A549 (cell line): ENCODE measurements around the gene PBX1. TPM values are rescaled to one million over a fixed set of nuclear protein-coding genes. Genes with fewer than 3 reads are reported as not detected.
A peak's percentile ranks its signal among the peaks of the same experiment; 100 is the strongest.

Experiments used
- ATAC-seq, 2 experiments: fragments of 200-7000 bp in 1 of 2; fragments of >200 bp in 1 of 2; cut with Nextera tagmentation in 1 of 2; cut with Tn5 transposase in 1 of 2; 3 replicates each; pipeline versions ENCODE4 v1.8.0 to v1.9.1; 2018 to 2020; ENCODE audit warnings: mild to moderate bottlenecking in 1 of 2, moderate library complexity in 1 of 2
- CTCF ChIA-PET: fragments of 300-600 bp; sonication (Branson Sonifier 250); formaldehyde crosslinking; extraction: SDS; loops from one replicate; lab custom pipeline; 2021; ENCODE audit warnings: antibody characterized with exemption, inconsistent platforms; lab: Yijun Ruan, JAX
- POLR2A ChIA-PET: fragments of 350-600 bp; formaldehyde crosslinking; extraction: SDS; loops from one replicate; lab custom pipeline; 2021; ENCODE audit warnings: antibody characterized with exemption, inconsistent platforms; lab: Yijun Ruan, JAX
- DNase-seq, 2 experiments: peaks; one replicate each; pipeline versions ENCODE4 v3.0.0 to v3.0.0-alpha.2; 2011 to 2016; ENCODE audit warnings: low read depth in 1 of 2, low spot score in 1 of 2
- FAIRE-seq: peaks from 2 replicates; lab custom pipeline; 2011; peaks lifted over from hg19 to GRCh38; lab: Jason Lieb, UNC
- H3K27ac ChIP-seq, 2 experiments: fragments of >200 bp; sonication (Bioruptor Twin); formaldehyde crosslinking; 3 replicates each; pipeline ENCODE4 v1.5.1; 2016 to 2017
- H3K4me1 ChIP-seq: fragments of >200 bp; sonication (Bioruptor Twin); formaldehyde crosslinking; 3 replicates; pipeline ENCODE4 v1.6.1; 2016
- H3K4me2 ChIP-seq: fragments of >200 bp; sonication (Bioruptor Twin); formaldehyde crosslinking; 3 replicates; pipeline ENCODE4 v1.6.1; 2016
- H3K4me3 ChIP-seq: fragments of >200 bp; sonication (Bioruptor Twin); formaldehyde crosslinking; 3 replicates; pipeline ENCODE4 v1.5.1; 2016
- H3K9me3 ChIP-seq: fragments of >200 bp; sonication (Bioruptor Twin); formaldehyde crosslinking; 3 replicates; pipeline ENCODE4 v1.6.1; 2016
- BHLHE40 ChIP-seq: IDR thresholded peaks from 2 replicates; pipeline ENCODE4 v1.6.1; 2012; ENCODE audit warnings: low read depth, low read length, inconsistent platforms
- CEBPB ChIP-seq, 2 experiments: fragments of >200 bp in 1 of 2; sonication (Bioruptor Twin) in 1 of 2; formaldehyde crosslinking in 1 of 2; IDR thresholded peaks; 2 replicates each; pipeline ENCODE4 v1.6.1; 2012 to 2016
- CHD2 ChIP-seq: fragments of 150-350 bp; IDR thresholded peaks from 2 replicates; pipeline ENCODE4 v1.6.1; 2014; ENCODE audit warnings: low read length; ENCODE audit not compliant: partially characterized antibody
- CTCF ChIP-seq: fragments of >200 bp; sonication (Bioruptor Twin); formaldehyde crosslinking; IDR thresholded peaks from 3 replicates; pipeline ENCODE4 v1.5.1; 2016
- E2F6 ChIP-seq: IDR thresholded peaks from 2 replicates; pipeline ENCODE4 v1.6.1; 2012; ENCODE audit warnings: low read depth, borderline replicate concordance
- EHF ChIP-seq: fragments of 250-450 bp; sonication (Bioruptor Pico); IDR thresholded peaks from 2 replicates; pipeline ENCODE4 v1.5.0; 2020; ENCODE audit warnings: mild to moderate bottlenecking
- EP300 ChIP-seq, 2 experiments: fragments of >200 bp; sonication (Bioruptor Twin); formaldehyde crosslinking; IDR thresholded peaks; 2 replicates in 1 of 2; 3 replicates in 1 of 2; pipeline ENCODE4 v1.6.1; 2016 to 2017
- ESRRA ChIP-seq: fragments of 150-350 bp; IDR thresholded peaks from 2 replicates; pipeline ENCODE4 v1.6.1; 2014; ENCODE audit warnings: mild to moderate bottlenecking, low read length, borderline replicate concordance
- FOXS1 ChIP-seq: fragments of 250-450 bp; sonication (Bioruptor Pico); IDR thresholded peaks from 2 replicates; pipeline ENCODE4 v1.5.0; 2020; ENCODE audit warnings: mild to moderate bottlenecking, moderate library complexity
- GATA3 ChIP-seq: IDR thresholded peaks from 2 replicates; pipeline ENCODE4 v1.6.1; 2012; ENCODE audit warnings: borderline replicate concordance
- HES2 ChIP-seq: fragments of >200 bp; sonication (Bioruptor Twin); formaldehyde crosslinking; IDR thresholded peaks from 2 replicates; pipeline ENCODE4 v1.6.1; 2016
- JUN ChIP-seq, 2 experiments: fragments of >200 bp; sonication (Bioruptor Twin); formaldehyde crosslinking; IDR thresholded peaks; 2 replicates in 1 of 2; 3 replicates in 1 of 2; pipeline ENCODE4 v1.6.1; 2016 to 2017
- JUNB ChIP-seq: fragments of >200 bp; sonication (Bioruptor Twin); formaldehyde crosslinking; IDR thresholded peaks from 2 replicates; pipeline ENCODE4 v1.6.1; 2016
- MAZ ChIP-seq: fragments of 150-350 bp; IDR thresholded peaks from 2 replicates; pipeline ENCODE4 v1.6.1; 2014; ENCODE audit warnings: antibody characterized with exemption, low read depth, low read length, borderline replicate concordance
- MYC ChIP-seq: IDR thresholded peaks from 2 replicates; pipeline ENCODE4 v1.6.1; 2012; ENCODE audit warnings: mild to moderate bottlenecking, inconsistent platforms, low read length, improper control_type of control experiment, borderline replicate concordance
- RAD21 ChIP-seq, 2 experiments: fragments of >200 bp in 1 of 2; sonication (Bioruptor Twin) in 1 of 2; formaldehyde crosslinking in 1 of 2; IDR thresholded peaks in 1 of 2; conservative IDR thresholded peaks in 1 of 2; 2 replicates in 1 of 2; 3 replicates in 1 of 2; pipeline ENCODE4 v1.6.1; 2012 to 2018; ENCODE audit warnings: inconsistent platforms in 1 of 2
- RARB ChIP-seq: fragments of 250-450 bp; sonication (Bioruptor Pico); IDR thresholded peaks from 2 replicates; pipeline ENCODE4 v1.8.0; 2021; ENCODE audit warnings: mild to moderate bottlenecking, moderate library complexity
- SREBF2 ChIP-seq: fragments of 450-650 bp; IDR thresholded peaks from 2 replicates; pipeline ENCODE4 v1.6.1; 2014; ENCODE audit warnings: mild to moderate bottlenecking, moderate library complexity
- TP53 ChIP-seq: fragments of 250-450 bp; sonication (Bioruptor Pico); IDR thresholded peaks from 2 replicates; pipeline ENCODE4 v1.5.0; 2021; ENCODE audit warnings: mild to moderate bottlenecking, moderate library complexity
- USF2 ChIP-seq: fragments of 450-650 bp; IDR thresholded peaks from 2 replicates; pipeline ENCODE4 v1.6.1; 2014; ENCODE audit warnings: antibody characterized with exemption
- ZSCAN20 ChIP-seq: fragments of 250-450 bp; sonication (Bioruptor Pico); IDR thresholded peaks from 2 replicates; pipeline ENCODE4 v1.8.0; 2022; ENCODE audit warnings: mild to moderate bottlenecking, moderate library complexity
- WGBS: methylation state at CpG from one replicate; pipeline ENCODE4 v1.1.6; 2017; ENCODE audit errors: missing lambda C conversion rate; 5-methylcytosine and 5-hydroxymethylcytosine counted together
- polyA plus RNA-seq, 4 experiments: library from polyadenylated mRNA; depleted of rRNA in 3 of 4; stranded (reverse); fragments of >200 nt; fragmentation: RNase III in 1 of 4; extraction: RNeasy Plus Mini Kit Qiagen cat#74134 plus additional on column Dnase treatment in 1 of 4; gene quantifications; 2 replicates in 3 of 4; 3 replicates in 1 of 4; pipeline ENCODE4 v1.2.3, GENCODE V29; 2011 to 2017

The PBX1 gene
- polyA plus RNA-seq, 2 of the 4 experiments (the other 2 are of a cell fraction) = 47.8 to 61.5 TPM

GRCh38 chr1:164672588-164672987 is 113.6 kb downstream of the PBX1 start:
- FAIRE-seq = no peak

GRCh38 chr1:164673584-164674214 is 114.7 kb downstream of the PBX1 start:
- POLR2A ChIA-PET = no interaction called here
- DNase-seq = peak; percentile 33 to 61
- Histone ChIP-seq H3K4me1 (peaks cover 47% of the 10 kb centered on the region), H3K4me3 (no peak overlapping the region), H3K4me2 (no peak overlapping the region; the same call in 2 of the 3 replicates), H3K9me3 (no peaks in the 10 kb centered on the region)
- ATAC-seq = peak in 1 of 2 experiments; percentile 44; a peak in 2 of 6 replicates
- FAIRE-seq = no peak
- TF ChIP-seq FOXS1 (CRISPR knock-in tag) (no peak), RAD21 (conservative IDR thresholded peaks at IDR 0.05 in 1 of 2, IDR thresholded peaks at IDR 0.05 in 1 of 2) (peak in 1 of 2 experiments; percentile 31; a peak in 2 of 5 replicates), CTCF (peak; percentile 48), JUN (IDR thresholded peaks at IDR 0.05) (no peak)
- TF ChIP-seq, all 56 proteins: peak for 2
- 78% methylated on average over 14 of the region's 14 CpGs for WGBS
- peak overlapping the region; percentile 63 to 75; a peak in 4 of 6 replicates for H3K27ac ChIP-seq
- CTCF ChIA-PET = interaction anchor here (0.8 to 3.5 kb wide), 7 partner anchors 9 to 114 kb away, joined by 3 to 17 read pairs (median 4); no protein-coding TSS in a partner anchor

More at GRCh38 chr1:164672588-164672987, 113.6 kb downstream of the PBX1 start:
- H3K4me3 ChIP-seq = no peak overlapping the region
- H3K4me2 ChIP-seq = peak overlapping the region; percentile 47
- no peak for TF ChIP-seq RARB
- TF ChIP-seq JUNB = no peak
- no peak for TF ChIP-seq MAZ
- no peak for TF ChIP-seq MYC
- no peak for TF ChIP-seq GATA3
- no peak for TF ChIP-seq JUN (IDR thresholded peaks at IDR 0.05)
- TF ChIP-seq RAD21 (conservative IDR thresholded peaks at IDR 0.05 in 1 of 2, IDR thresholded peaks at IDR 0.05 in 1 of 2) = no peak
- no peak for TF ChIP-seq BHLHE40
- no peak for TF ChIP-seq CHD2
- no peak for TF ChIP-seq E2F6
- no peak for TF ChIP-seq ZSCAN20 (CRISPR knock-in tag)
- ChIA-PET POLR2A (no interaction called here), CTCF (interaction anchor here (0.6 to 0.7 kb wide), 2 partner anchors 115 to 385 kb away, joined by 3 read pairs; no protein-coding TSS in a partner anchor)
- peaks cover 47% of the 10 kb centered on the region for H3K4me1 ChIP-seq
- H3K9me3 ChIP-seq = no peaks in the 10 kb centered on the region
- 81% methylated on average over 3 of the region's 3 CpGs for WGBS
- H3K27ac ChIP-seq = peak overlapping the region; percentile 63 to 75
- DNase-seq = no peak
- no peak for ATAC-seq

- peak overlapping the region in 1 of 2 experiments; percentile 53; a peak in 2 of 6 replicates for H3K27ac ChIP-seq
- H3K4me2 ChIP-seq = no peak overlapping the region
- WGBS = 77% methylated on average over 4 of the region's 4 CpGs
- ATAC-seq (peak; percentile 41 to 46; a peak in 3 of 6 replicates), DNase-seq (no peak), FAIRE-seq (no peak)
- H3K9me3 ChIP-seq = no peaks in the 10 kb centered on the region
- H3K4me1 ChIP-seq = peaks cover 41% of the 10 kb centered on the region
- TF ChIP-seq HES2 (no peak), EP300 (IDR thresholded peaks at IDR 0.05) (no peak), USF2 (no peak), SREBF2 (no peak), TP53 (CRISPR knock-in tag) (no peak), EHF (CRISPR knock-in tag) (no peak), CEBPB (IDR thresholded peaks at IDR 0.05) (no peak), CTCF (no peak), ZSCAN20 (CRISPR knock-in tag) (no peak), ESRRA (no peak)
- CTCF ChIA-PET = interaction anchor here (0.8 to 3.5 kb wide), 5 partner anchors 27 to 397 kb away, joined by 3 to 17 read pairs (median 3); no protein-coding TSS in a partner anchor
- POLR2A ChIA-PET = no interaction called here
- H3K4me3 ChIP-seq = no peak overlapping the region
Measured at GRCh38 chr1:164675342-164675904, 116.4 kb downstream of the PBX1 start.
